ENCODE measurements around the gene KRT36.

KRT36 gene

DNA sequence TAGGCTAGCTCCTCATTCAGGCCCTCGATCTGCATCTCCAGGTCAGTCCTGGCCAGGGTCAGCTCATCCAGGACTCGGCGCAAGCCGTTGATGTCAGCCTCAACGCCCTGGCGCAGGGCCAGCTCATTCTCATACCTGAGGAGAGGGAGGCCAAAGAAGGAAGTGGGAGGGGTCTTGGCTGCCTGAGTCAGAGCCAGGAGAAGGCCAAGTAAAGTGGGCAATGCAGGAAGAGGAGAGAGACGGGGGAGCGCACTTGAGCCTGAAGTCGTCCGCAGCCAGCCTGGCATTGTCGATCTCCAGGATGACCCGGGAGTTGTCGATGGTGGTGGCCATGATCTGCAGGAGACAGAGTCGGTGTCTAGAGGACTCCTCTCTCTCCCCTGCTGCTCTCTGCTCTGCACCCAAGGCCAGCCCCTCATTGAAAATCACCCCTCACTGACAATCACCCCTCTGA, 27.1 kb upstream of the KRT36 start:
- H3K4me3 ChIP-seq (ENCODE audit: low read depth, low read length): no peak overlapping the region
- TF ChIP-seq, protein P1, sequence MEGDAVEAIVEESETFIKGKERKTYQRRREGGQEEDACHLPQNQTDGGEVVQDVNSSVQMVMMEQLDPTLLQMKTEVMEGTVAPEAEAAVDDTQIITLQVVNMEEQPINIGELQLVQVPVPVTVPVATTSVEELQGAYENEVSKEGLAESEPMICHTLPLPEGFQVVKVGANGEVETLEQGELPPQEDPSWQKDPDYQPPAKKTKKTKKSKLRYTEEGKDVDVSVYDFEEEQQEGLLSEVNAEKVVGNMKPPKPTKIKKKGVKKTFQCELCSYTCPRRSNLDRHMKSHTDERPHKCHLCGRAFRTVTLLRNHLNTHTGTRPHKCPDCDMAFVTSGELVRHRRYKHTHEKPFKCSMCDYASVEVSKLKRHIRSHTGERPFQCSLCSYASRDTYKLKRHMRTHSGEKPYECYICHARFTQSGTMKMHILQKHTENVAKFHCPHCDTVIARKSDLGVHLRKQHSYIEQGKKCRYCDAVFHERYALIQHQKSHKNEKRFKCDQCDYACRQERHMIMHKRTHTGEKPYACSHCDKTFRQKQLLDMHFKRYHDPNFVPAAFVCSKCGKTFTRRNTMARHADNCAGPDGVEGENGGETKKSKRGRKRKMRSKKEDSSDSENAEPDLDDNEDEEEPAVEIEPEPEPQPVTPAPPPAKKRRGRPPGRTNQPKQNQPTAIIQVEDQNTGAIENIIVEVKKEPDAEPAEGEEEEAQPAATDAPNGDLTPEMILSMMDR (conservative IDR thresholded peaks at IDR 0.05; ENCODE audit: low read depth, low read length): no peak
- no peak for DNase-seq (ENCODE audit: low read depth)

DNA sequence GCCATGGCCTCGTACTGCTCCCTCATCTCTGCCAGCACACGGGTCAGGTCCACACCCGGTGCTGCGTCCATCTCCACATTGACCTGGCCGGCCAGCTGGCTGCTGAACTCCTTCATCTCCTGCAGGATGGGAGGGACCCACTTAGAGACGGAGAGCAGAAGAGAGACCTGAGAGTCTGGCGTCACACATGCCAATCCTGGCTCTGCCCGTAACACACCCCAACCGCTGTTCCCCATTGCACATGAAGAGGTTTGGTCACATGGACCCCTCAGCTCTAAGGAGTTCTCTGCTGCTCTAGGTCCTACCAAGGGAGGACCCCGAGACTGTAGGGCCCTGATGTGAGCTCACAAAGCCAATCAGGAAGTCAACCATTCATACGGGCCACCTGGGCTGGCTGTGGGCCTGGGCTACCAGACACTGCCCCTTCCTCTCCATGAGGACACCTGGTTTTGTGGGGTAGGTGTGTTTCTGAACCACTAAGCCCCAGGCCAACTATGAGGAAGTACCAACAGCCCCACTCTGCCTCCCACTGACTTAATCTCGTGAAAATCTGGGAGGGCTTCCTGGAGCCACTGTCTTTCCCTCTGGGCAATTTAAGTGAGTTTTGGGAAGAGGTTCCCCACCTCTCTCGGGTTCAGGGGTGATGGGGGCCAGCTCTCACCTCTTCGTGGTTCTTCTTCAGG, 26.6 kb upstream of the KRT36 start:
- no peak for DNase-seq (ENCODE audit: low read depth)
- no peak overlapping the region for H3K4me3 ChIP-seq (ENCODE audit: low read depth, low read length)
- TF ChIP-seq, protein P1 (conservative IDR thresholded peaks at IDR 0.05; ENCODE audit: low read depth, low read length): no peak

DNA sequence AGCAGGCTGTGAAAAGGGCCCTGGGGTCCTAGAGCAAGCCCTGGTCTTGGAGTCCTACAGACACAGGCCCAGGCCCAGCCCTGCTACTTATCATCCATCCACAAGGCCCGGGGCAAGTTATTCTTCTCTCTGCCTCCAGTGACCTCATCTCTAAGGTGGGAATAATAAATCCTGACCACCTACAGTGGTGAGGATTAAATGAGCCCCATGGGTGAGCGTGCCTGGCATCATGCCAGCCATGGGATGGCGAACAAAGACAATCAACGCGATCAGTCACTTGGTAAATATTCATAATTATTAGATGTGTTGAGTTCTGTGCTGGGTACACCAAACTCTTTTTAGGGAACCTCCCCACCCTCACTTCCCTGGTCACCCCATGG, 23.4 kb upstream of the KRT36 start:
- DNase-seq (ENCODE audit: low read depth): no peak
- TF ChIP-seq, protein P1 (conservative IDR thresholded peaks at IDR 0.05; ENCODE audit: low read depth, low read length): no peak
- H3K4me3 ChIP-seq (ENCODE audit: low read depth, low read length): no peak overlapping the region

DNA sequence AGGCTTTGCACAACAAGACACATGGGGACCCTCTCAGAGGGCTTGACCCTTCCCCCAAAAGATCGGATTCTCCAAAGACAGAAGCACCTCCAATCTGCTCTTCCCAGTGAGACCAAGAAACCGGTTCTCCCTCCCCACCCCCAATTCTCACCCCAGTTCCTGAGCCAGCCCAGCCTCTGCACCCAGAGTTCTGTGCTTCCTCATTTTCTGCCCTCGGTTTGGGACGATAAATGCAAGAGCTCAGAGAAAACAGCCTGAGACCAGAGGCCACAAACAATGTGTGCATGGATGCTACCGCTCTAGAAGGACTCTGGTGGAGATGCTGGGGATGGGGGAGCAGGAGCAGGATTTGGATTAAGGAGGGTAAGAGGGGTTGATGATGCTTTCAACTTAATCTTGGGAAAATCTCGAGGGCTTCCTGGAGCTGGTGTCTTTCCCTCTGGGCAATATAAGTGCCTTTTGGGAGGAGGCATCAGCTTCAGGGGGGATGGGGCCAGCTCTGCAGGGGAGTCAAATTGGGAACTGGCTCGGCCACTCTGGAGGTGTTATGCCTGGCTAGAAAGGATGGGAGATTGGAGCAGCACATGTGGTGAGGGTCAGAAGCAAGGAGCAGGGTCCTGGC, 22.9 kb upstream of the KRT36 start:
- no peak for DNase-seq (ENCODE audit: low read depth)
- TF ChIP-seq, protein P1 (conservative IDR thresholded peaks at IDR 0.05; ENCODE audit: low read depth, low read length): no peak
- H3K4me3 ChIP-seq (ENCODE audit: low read depth, low read length): no peak overlapping the region

DNA sequence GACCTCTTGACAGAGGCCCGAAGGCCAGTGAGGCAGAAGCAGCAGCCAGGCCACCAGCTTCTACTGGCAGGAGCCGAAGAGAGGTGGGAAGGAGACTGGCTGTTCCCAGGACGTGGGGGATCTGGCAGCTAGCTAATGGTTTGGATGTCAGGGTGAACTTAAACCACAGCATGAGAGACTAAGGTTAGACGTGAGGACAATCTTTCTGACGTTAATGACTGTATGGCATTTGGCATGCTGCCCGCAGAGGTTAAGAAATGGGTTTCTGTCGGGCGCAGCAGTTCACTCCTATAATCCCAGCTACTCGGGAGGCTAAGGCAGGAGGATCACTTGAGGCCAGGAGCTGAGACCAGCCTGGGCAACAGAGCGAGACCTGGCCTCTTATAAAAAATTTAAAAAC, 22.0 kb upstream of the KRT36 start:
- no peak for DNase-seq (ENCODE audit: low read depth)
- H3K4me3 ChIP-seq (ENCODE audit: low read depth, low read length): no peak overlapping the region
- TF ChIP-seq, protein P1 (conservative IDR thresholded peaks at IDR 0.05; ENCODE audit: low read depth, low read length): no peak

DNA sequence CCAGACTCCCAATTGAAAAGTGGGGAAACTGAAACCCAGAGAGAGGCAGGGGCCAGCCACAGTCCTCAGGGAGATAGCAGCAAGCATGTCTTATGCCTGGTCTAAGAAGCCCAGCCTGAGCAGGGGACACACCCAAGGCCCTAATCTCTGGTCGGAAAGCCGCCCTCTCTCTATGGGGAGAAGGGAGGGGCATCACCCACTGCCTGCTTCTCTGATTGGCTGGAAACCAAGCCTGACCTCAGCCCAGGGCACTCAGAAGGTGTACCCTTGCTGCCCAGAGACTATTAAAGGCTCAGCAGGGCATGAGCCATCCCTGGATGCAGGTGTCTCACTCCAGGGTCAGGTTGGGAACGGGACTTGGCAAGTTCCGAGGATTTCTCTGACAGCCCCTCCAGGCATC, 21.4 kb upstream of the KRT36 start:
- no peak overlapping the region for H3K4me3 ChIP-seq (ENCODE audit: low read depth, low read length)
- TF ChIP-seq, protein P1 (conservative IDR thresholded peaks at IDR 0.05; ENCODE audit: low read depth, low read length): no peak

More for the DNA sequence above, 21.4 kb upstream of the KRT36 start:
- no peak for DNase-seq (ENCODE audit: low read depth)
